ENCODE data around the gene PRKCA. TPM values are rescaled to one million over a fixed set of nuclear protein-coding genes. Genes with fewer than 3 reads are reported as not detected.
A peak's percentile ranks its signal among the peaks of the same experiment; 100 is the strongest.

PRKCA gene
- total and polyA plus RNA-seq, 2 experiments from 2014 or later: 6.4 to 35.4 TPM

DNA sequence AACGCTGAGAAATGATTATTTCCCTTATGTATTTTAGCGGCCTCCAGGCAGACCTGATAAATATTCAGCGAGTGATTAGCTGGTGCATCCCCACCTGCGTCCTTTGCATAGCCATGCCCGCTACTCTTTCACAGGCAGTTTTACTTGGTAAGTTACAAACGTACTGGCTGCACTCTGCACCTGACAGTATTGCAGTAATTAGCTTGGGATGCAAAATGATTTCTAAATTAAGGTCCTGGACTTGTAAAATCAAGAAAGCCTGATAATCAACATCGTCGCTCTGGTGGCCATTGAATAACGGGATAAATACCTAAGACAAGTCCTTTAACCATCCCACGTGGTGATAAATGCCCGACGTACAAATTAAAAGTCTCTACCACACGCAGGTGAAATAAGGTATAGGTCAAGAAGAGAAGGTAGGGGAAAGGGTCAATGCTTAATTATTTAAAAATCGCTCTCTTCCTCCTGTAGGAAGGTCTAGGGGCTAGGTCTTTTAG is 998 bp upstream of the PRKCA start (continued):
- no peak for TF ChIP-seq ZNF114 (CRISPR knock-in tag; IDR thresholded peaks at IDR 0.05)
- no peak for TF ChIP-seq EZH2 (IDR thresholded peaks at IDR 0.05; ENCODE audit: low read depth, unreplicated experiment)
- no peak for TF ChIP-seq POLR2AphosphoS5 (IDR thresholded peaks at IDR 0.05; ENCODE audit: low read depth)
- TF ChIP-seq EZH2phosphoT487 (IDR thresholded peaks at IDR 0.05; ENCODE audit: unreplicated experiment): no peak
- TF ChIP-seq NANOG (IDR thresholded peaks at IDR 0.05; ENCODE audit: borderline replicate concordance): no peak
- no peak for TF ChIP-seq JUNB (IDR thresholded peaks at IDR 0.05; ENCODE audit: unreplicated experiment)

DNA sequence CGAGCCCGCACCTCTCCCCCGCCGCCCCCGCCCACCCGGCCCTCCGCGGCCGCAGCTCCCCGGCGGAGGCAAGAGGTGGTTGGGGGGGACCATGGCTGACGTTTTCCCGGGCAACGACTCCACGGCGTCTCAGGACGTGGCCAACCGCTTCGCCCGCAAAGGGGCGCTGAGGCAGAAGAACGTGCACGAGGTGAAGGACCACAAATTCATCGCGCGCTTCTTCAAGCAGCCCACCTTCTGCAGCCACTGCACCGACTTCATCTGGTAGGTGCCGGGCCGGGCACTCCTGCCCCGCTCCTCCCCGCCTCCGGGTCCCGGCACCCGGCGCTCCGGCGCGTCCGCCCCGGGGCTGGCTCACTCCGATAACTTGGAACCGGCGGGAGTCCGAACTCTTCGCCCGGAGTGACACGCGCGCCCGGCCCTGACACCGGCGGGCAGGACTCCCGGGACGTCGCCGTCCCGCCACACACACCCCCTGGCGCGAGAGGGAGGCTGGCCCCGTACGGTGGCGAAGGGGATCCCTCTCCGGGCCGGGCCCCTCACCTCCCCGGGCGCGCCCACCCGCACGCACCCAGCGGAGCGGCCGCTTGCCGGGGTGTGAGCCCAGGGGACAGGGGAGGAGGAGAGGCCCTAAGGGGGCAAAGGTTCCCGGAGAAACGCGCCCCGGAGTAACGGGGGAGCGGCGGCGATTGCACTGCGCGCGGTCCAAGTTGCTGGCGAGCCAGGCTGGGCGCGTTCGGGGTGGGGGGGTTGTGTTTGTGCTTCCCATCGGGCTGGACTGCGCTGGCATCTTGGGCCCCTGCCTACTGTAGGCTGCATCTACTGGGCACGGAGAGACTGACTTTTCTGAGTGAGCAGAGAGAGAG is 581 bp downstream of the PRKCA start:
- peak; percentile 76 for DNase-seq (ENCODE audit: low spot score)
- H4K20me1 ChIP-seq (replicated peaks; ENCODE audit: insufficient read depth): peaks cover 3% of the 10 kb centered on the region; the same call in 1 of the 2 replicates
- no peaks in the 10 kb centered on the region for H3K9me2 ChIP-seq (ENCODE audit: insufficient read depth)
- peaks cover 41% of the 10 kb centered on the region for H3K4me1 Mint-ChIP-seq
- H3K36me3 ChIP-seq (ENCODE audit: insufficient read depth): no peaks in the 10 kb centered on the region
- peak overlapping the region; percentile 43; the same call in 1 of the 2 replicates for H2AFZ ChIP-seq
- no peaks in the 10 kb centered on the region for H3K79me2 ChIP-seq (replicated peaks; ENCODE audit: insufficient read depth)
- H3K4me3 ChIP-seq: peak overlapping the region; percentile 73
- H3K27me3 ChIP-seq (ENCODE audit: insufficient read depth): peaks cover 36% of the 10 kb centered on the region
- peak overlapping the region; percentile 77 for H3K4me2 ChIP-seq
- H3K4me1 ChIP-seq (ENCODE audit: insufficient read depth): peaks cover 25% of the 10 kb centered on the region
- H3K27ac Mint-ChIP-seq: no peak overlapping the region
- H3K27ac ChIP-seq (ENCODE audit: low read depth): no peak overlapping the region
- peak; percentile 35 for ATAC-seq
- peaks cover 8% of the 10 kb centered on the region; the same call in 2 of the 3 replicates for H3K36me3 Mint-ChIP-seq (ENCODE audit: low read depth)
- H3K9me3 Mint-ChIP-seq: peaks cover 2% of the 10 kb centered on the region; the same call in 1 of the 3 replicates
- peaks cover 6% of the 10 kb centered on the region; the same call in 1 of the 2 replicates for H3F3A ChIP-seq (replicated peaks; ENCODE audit: low read depth)
- H3K4me3 Mint-ChIP-seq: peak overlapping the region; percentile 97
- H3K27me3 Mint-ChIP-seq (ENCODE audit: insufficient read depth, low read depth, poor library complexity): peaks cover 20% of the 10 kb centered on the region
- TF ChIP-seq, protein P1, sequence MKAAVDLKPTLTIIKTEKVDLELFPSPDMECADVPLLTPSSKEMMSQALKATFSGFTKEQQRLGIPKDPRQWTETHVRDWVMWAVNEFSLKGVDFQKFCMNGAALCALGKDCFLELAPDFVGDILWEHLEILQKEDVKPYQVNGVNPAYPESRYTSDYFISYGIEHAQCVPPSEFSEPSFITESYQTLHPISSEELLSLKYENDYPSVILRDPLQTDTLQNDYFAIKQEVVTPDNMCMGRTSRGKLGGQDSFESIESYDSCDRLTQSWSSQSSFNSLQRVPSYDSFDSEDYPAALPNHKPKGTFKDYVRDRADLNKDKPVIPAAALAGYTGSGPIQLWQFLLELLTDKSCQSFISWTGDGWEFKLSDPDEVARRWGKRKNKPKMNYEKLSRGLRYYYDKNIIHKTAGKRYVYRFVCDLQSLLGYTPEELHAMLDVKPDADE (IDR thresholded peaks at IDR 0.05): no peak
- TF ChIP-seq, protein P2, sequence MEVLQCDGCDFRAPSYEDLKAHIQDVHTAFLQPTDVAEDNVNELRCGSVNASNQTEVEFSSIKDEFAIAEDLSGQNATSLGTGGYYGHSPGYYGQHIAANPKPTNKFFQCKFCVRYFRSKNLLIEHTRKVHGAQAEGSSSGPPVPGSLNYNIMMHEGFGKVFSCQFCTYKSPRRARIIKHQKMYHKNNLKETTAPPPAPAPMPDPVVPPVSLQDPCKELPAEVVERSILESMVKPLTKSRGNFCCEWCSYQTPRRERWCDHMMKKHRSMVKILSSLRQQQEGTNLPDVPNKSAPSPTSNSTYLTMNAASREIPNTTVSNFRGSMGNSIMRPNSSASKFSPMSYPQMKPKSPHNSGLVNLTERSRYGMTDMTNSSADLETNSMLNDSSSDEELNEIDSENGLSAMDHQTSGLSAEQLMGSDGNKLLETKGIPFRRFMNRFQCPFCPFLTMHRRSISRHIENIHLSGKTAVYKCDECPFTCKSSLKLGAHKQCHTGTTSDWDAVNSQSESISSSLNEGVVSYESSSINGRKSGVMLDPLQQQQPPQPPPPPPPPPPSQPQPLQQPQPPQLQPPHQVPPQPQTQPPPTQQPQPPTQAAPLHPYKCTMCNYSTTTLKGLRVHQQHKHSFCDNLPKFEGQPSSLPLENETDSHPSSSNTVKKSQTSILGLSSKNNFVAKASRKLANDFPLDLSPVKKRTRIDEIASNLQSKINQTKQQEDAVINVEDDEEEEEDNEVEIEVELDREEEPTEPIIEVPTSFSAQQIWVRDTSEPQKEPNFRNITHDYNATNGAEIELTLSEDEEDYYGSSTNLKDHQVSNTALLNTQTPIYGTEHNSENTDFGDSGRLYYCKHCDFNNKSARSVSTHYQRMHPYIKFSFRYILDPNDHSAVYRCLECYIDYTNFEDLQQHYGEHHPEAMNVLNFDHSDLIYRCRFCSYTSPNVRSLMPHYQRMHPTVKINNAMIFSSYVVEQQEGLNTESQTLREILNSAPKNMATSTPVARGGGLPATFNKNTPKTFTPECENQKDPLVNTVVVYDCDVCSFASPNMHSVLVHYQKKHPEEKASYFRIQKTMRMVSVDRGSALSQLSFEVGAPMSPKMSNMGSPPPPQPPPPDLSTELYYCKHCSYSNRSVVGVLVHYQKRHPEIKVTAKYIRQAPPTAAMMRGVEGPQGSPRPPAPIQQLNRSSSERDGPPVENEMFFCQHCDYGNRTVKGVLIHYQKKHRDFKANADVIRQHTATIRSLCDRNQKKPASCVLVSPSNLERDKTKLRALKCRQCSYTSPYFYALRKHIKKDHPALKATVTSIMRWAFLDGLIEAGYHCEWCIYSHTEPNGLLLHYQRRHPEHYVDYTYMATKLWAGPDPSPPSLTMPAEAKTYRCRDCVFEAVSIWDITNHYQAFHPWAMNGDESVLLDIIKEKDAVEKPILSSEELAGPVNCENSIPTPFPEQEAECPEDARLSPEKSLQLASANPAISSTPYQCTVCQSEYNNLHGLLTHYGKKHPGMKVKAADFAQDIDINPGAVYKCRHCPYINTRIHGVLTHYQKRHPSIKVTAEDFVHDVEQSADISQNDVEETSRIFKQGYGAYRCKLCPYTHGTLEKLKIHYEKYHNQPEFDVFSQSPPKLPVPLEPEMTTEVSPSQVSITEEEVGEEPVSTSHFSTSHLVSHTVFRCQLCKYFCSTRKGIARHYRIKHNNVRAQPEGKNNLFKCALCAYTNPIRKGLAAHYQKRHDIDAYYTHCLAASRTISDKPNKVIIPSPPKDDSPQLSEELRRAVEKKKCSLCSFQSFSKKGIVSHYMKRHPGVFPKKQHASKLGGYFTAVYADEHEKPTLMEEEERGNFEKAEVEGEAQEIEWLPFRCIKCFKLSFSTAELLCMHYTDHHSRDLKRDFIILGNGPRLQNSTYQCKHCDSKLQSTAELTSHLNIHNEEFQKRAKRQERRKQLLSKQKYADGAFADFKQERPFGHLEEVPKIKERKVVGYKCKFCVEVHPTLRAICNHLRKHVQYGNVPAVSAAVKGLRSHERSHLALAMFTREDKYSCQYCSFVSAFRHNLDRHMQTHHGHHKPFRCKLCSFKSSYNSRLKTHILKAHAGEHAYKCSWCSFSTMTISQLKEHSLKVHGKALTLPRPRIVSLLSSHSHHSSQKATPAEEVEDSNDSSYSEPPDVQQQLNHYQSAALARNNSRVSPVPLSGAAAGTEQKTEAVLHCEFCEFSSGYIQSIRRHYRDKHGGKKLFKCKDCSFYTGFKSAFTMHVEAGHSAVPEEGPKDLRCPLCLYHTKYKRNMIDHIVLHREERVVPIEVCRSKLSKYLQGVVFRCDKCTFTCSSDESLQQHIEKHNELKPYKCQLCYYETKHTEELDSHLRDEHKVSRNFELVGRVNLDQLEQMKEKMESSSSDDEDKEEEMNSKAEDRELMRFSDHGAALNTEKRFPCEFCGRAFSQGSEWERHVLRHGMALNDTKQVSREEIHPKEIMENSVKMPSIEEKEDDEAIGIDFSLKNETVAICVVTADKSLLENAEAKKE (CRISPR knock-in tag; IDR thresholded peaks at IDR 0.05): no peak
- TF ChIP-seq ZNF331 (CRISPR knock-in tag; IDR thresholded peaks at IDR 0.05; ENCODE audit: low read depth) (no peak), ZNF114 (CRISPR knock-in tag; IDR thresholded peaks at IDR 0.05) (no peak), EZH2phosphoT487 (IDR thresholded peaks at IDR 0.05; ENCODE audit: unreplicated experiment) (no peak), CREB1 (CRISPR knock-in tag; IDR thresholded peaks at IDR 0.05; ENCODE audit: low read depth) (no peak), POLR2AphosphoS5 (IDR thresholded peaks at IDR 0.05; ENCODE audit: low read depth) (no peak), STAT1 (IDR thresholded peaks at IDR 0.05; ENCODE audit: unreplicated experiment) (no peak)
- TF ChIP-seq, protein P3, sequence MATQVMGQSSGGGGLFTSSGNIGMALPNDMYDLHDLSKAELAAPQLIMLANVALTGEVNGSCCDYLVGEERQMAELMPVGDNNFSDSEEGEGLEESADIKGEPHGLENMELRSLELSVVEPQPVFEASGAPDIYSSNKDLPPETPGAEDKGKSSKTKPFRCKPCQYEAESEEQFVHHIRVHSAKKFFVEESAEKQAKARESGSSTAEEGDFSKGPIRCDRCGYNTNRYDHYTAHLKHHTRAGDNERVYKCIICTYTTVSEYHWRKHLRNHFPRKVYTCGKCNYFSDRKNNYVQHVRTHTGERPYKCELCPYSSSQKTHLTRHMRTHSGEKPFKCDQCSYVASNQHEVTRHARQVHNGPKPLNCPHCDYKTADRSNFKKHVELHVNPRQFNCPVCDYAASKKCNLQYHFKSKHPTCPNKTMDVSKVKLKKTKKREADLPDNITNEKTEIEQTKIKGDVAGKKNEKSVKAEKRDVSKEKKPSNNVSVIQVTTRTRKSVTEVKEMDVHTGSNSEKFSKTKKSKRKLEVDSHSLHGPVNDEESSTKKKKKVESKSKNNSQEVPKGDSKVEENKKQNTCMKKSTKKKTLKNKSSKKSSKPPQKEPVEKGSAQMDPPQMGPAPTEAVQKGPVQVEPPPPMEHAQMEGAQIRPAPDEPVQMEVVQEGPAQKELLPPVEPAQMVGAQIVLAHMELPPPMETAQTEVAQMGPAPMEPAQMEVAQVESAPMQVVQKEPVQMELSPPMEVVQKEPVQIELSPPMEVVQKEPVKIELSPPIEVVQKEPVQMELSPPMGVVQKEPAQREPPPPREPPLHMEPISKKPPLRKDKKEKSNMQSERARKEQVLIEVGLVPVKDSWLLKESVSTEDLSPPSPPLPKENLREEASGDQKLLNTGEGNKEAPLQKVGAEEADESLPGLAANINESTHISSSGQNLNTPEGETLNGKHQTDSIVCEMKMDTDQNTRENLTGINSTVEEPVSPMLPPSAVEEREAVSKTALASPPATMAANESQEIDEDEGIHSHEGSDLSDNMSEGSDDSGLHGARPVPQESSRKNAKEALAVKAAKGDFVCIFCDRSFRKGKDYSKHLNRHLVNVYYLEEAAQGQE (IDR thresholded peaks at IDR 0.05; ENCODE audit: unreplicated experiment): no peak
